ENCODE measurements around the gene LIPA. TPM values are rescaled to one million over a fixed set of nuclear protein-coding genes. Genes with fewer than 3 reads are reported as not detected.

LIPA gene
- total RNA-seq, 1 donor from 2014 or later: 55.1 TPM

- no peak for DNase-seq (ENCODE audit: low spot score)
Measured at GRCh38 chr10:89241026-89241425, 10.5 kb downstream of the LIPA start.

GRCh38 chr10:89240519-89240918 is 11.1 kb downstream of the LIPA start:
- DNase-seq (ENCODE audit: low spot score): no peak

GRCh38 chr10:89238956-89239644 is 12.5 kb downstream of the LIPA start:
- no peak for DNase-seq (ENCODE audit: low spot score)

- DNase-seq (ENCODE audit: low spot score): no peak
Measured at GRCh38 chr10:89237849-89238248, 13.7 kb downstream of the LIPA start.

- DNase-seq (ENCODE audit: low spot score): no peak
Measured at GRCh38 chr10:89236226-89236797, 15.3 kb downstream of the LIPA start.

- DNase-seq (ENCODE audit: low spot score): peak; percentile 59
Measured at GRCh38 chr10:89235073-89235798, 16.3 kb downstream of the LIPA start.

- DNase-seq (ENCODE audit: low spot score): no peak
Measured at GRCh38 chr10:89233033-89233432, 18.5 kb downstream of the LIPA start.

- no peak for DNase-seq (ENCODE audit: low spot score)
Measured at GRCh38 chr10:89228962-89229361, 22.6 kb downstream of the LIPA start.

GRCh38 chr10:89228146-89228545 is 23.4 kb downstream of the LIPA start:
- no peak for DNase-seq (ENCODE audit: low spot score)

GRCh38 chr10:89226891-89227290 is 24.7 kb downstream of the LIPA start:
- DNase-seq (ENCODE audit: low spot score): no peak

GRCh38 chr10:89224739-89225443 is 26.7 kb downstream of the LIPA start:
- DNase-seq (ENCODE audit: low spot score): no peak

GRCh38 chr10:89221919-89222318 is 29.7 kb downstream of the LIPA start:
- DNase-seq (ENCODE audit: low spot score): no peak

GRCh38 chr10:89219513-89220218 is 31.9 kb downstream of the LIPA start:
- no peak for DNase-seq (ENCODE audit: low spot score)

GRCh38 chr10:89217057-89217990 is 34.3 kb downstream of the LIPA start:
- DNase-seq (ENCODE audit: low spot score): peak; percentile 78

- no peak for DNase-seq (ENCODE audit: low spot score)
Measured at GRCh38 chr10:89216056-89216455, 35.5 kb downstream of the LIPA start.

GRCh38 chr10:89215511-89215910 is 36.1 kb downstream of the LIPA start:
- no peak for DNase-seq (ENCODE audit: low spot score)

GRCh38 chr10:89214566-89215165 is 36.9 kb downstream of the LIPA start:
- DNase-seq (ENCODE audit: low spot score): no peak

- DNase-seq (ENCODE audit: low spot score): peak; percentile 50
Measured at GRCh38 chr10:89213191-89213808, 38.3 kb downstream of the LIPA start.

GRCh38 chr10:89210794-89211425 is 40.7 kb downstream of the LIPA start:
- no peak for DNase-seq (ENCODE audit: low spot score)

All from umbilical cord (tissue), 2 donors.